PFSK-1 (cell line): ENCODE results near the gene TMEM243.

Source experiments
- FOXP2 ChIP-seq: optimal IDR thresholded peaks from 2 replicates; pipeline ENCODE3; 2011; ENCODE audit warnings: borderline replicate concordance, control low read depth, inconsistent platforms; ENCODE audit not compliant: insufficient read depth; ENCODE audit errors: extremely low read length, extremely low read depth
- TF ChIP-seq, protein P1 (sequence below), 2 experiments: IDR thresholded peaks; 2 replicates each; pipeline versions ENCODE4 v1.6.1 to v1.8.0; 2011 to 2012; ENCODE audit warnings: low read depth in 2 of 2, low read length in 2 of 2, control low read depth in 1 of 2, inconsistent platforms in 1 of 2, mild to moderate bottlenecking in 1 of 2, moderate library complexity in 1 of 2; ENCODE audit not compliant: insufficient read depth in 1 of 2

DNA sequence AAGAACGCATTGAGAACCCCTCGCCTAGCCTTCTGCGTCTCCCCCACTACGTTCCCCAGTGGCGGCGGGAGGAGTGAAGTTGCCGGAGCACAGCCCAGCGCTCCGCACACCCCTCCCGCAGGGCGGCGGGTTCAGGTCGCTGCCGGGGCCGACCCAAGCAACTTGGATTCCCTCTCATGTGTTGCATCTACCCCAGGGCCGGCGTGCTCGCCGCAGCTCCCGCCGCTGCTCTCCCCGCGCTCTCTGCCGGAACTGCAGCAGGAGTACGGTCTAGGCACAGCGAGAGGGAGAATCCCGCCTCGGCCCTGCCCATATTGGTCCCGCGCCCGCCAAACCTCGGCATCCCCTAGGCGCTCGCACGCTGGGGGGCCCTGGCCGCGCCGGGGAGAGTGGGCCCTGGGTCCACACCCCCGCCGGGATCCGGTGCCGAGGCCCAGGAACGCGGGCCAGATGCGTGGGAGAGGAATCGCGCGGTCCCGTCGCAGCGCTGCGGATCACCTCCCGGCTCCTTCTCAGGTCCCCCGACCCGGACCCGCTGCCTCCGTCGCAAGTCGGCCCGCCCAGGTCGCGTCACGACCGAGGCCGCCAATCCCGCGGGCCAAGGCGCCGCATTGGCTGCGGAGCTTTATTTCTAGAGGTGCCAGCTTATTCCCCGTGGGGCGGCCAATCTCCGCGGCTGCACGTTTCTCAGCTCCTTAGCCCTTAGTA, 648 bp upstream of the TMEM243 start:
- peak; percentile 17 for TF ChIP-seq FOXP2
- TF ChIP-seq, protein P1, sequence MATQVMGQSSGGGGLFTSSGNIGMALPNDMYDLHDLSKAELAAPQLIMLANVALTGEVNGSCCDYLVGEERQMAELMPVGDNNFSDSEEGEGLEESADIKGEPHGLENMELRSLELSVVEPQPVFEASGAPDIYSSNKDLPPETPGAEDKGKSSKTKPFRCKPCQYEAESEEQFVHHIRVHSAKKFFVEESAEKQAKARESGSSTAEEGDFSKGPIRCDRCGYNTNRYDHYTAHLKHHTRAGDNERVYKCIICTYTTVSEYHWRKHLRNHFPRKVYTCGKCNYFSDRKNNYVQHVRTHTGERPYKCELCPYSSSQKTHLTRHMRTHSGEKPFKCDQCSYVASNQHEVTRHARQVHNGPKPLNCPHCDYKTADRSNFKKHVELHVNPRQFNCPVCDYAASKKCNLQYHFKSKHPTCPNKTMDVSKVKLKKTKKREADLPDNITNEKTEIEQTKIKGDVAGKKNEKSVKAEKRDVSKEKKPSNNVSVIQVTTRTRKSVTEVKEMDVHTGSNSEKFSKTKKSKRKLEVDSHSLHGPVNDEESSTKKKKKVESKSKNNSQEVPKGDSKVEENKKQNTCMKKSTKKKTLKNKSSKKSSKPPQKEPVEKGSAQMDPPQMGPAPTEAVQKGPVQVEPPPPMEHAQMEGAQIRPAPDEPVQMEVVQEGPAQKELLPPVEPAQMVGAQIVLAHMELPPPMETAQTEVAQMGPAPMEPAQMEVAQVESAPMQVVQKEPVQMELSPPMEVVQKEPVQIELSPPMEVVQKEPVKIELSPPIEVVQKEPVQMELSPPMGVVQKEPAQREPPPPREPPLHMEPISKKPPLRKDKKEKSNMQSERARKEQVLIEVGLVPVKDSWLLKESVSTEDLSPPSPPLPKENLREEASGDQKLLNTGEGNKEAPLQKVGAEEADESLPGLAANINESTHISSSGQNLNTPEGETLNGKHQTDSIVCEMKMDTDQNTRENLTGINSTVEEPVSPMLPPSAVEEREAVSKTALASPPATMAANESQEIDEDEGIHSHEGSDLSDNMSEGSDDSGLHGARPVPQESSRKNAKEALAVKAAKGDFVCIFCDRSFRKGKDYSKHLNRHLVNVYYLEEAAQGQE (IDR thresholded peaks at IDR 0.05; ENCODE audit: insufficient read depth in 1 of 2, low read depth in 2 of 2, low read length in 2 of 2), result no peak
